GM18505 (cell line): ENCODE results near the gene ZNHIT6.

Experiments used
- ATAC-seq: cut with Tn5 transposase; IDR thresholded peaks from one replicate; pipeline ENCODE4 v1.9.1; 2021; ENCODE audit not compliant: unreplicated experiment
- POLR2A ChIP-seq: IDR thresholded peaks from 4 replicates; pipeline ENCODE4 v1.6.1; 2011; ENCODE audit warnings: borderline replicate concordance; ENCODE audit not compliant: insufficient read depth, insufficient read length; ENCODE audit errors: extremely low read depth

ZNHIT6 gene

GRCh38 chr1:85697895-85698294 lies 10.3 kb downstream of the ZNHIT6 start:
- no peak for TF ChIP-seq POLR2A
- no peak for ATAC-seq

- ATAC-seq, result no peak
- TF ChIP-seq POLR2A, result no peak
Measured at GRCh38 chr1:85692730-85693314, 15.4 kb downstream of the ZNHIT6 start.

- TF ChIP-seq POLR2A, result no peak
- ATAC-seq, result no peak
Measured at GRCh38 chr1:85689775-85690404, 18.3 kb downstream of the ZNHIT6 start.

- no peak for ATAC-seq
- no peak for TF ChIP-seq POLR2A
Measured at GRCh38 chr1:85683292-85684025, 24.8 kb downstream of the ZNHIT6 start.

GRCh38 chr1:85681087-85681486 lies 27.1 kb downstream of the ZNHIT6 start:
- ATAC-seq, result no peak
- no peak for TF ChIP-seq POLR2A

GRCh38 chr1:85678193-85678592 lies 30.0 kb downstream of the ZNHIT6 start:
- ATAC-seq, result no peak
- TF ChIP-seq POLR2A, result no peak

- ATAC-seq, result no peak
- no peak for TF ChIP-seq POLR2A
Measured at GRCh38 chr1:85677656-85678055, 30.6 kb downstream of the ZNHIT6 start.

- TF ChIP-seq POLR2A, result no peak
- no peak for ATAC-seq
Measured at GRCh38 chr1:85672031-85672660, 36.1 kb downstream of the ZNHIT6 start.

GRCh38 chr1:85665932-85666331 lies 42.3 kb downstream of the ZNHIT6 start:
- ATAC-seq, result no peak
- no peak for TF ChIP-seq POLR2A

- no peak for ATAC-seq
- TF ChIP-seq POLR2A, result no peak
Measured at GRCh38 chr1:85663382-85663781, 44.9 kb downstream of the ZNHIT6 start.

- TF ChIP-seq POLR2A, result no peak
- no peak for ATAC-seq
Measured at GRCh38 chr1:85661767-85662166, 46.5 kb downstream of the ZNHIT6 start.

- no peak for TF ChIP-seq POLR2A
- ATAC-seq, result no peak
Measured at GRCh38 chr1:85660541-85660940, 47.7 kb downstream of the ZNHIT6 start.

- no peak for ATAC-seq
- no peak for TF ChIP-seq POLR2A
Measured at GRCh38 chr1:85659174-85659573, 49.1 kb downstream of the ZNHIT6 start.

GRCh38 chr1:85656948-85657347 lies 51.3 kb downstream of the ZNHIT6 start:
- no peak for TF ChIP-seq POLR2A
- no peak for ATAC-seq

- no peak for TF ChIP-seq POLR2A
- ATAC-seq, result no peak
Measured at GRCh38 chr1:85656256-85656655, 52.0 kb downstream of the ZNHIT6 start.

- ATAC-seq, result no peak
- no peak for TF ChIP-seq POLR2A
Measured at GRCh38 chr1:85655315-85655714, 52.9 kb downstream of the ZNHIT6 start.
